Measurements from ENCODE around the gene CHEK1. TPM values are rescaled to one million over a fixed set of nuclear protein-coding genes. Genes with fewer than 3 reads are reported as not detected.

The CHEK1 gene
- total and polyA plus RNA-seq, 2 of the 8 experiments (the other 6 are each of a cell fraction or from before 2014, with no cell fraction given), result 37.7 to 133 TPM

GRCh38 chr11:125625225-125625629 lies 264 bp downstream of the CHEK1 start (continued):
- TF ChIP-seq FOSL1 (IDR thresholded peaks at IDR 0.05; ENCODE audit: insufficient read depth, low read depth, low read length), result no peak
- no peak for TF ChIP-seq CBX8 (IDR thresholded peaks at IDR 0.05; ENCODE audit: borderline replicate concordance, low read depth, low read length)
